MM.1S (cell line): Measurements from ENCODE around the gene CDK5RAP1.

Experiments
- DNase-seq: peaks from one replicate; pipeline ENCODE4 v3.0.0-alpha.2; 2015
- H2AFZ ChIP-seq: fragments of 300-600 bp; sonication (generic); 2 replicates; pipeline ENCODE4 v1.6.0; 2016; ENCODE audit warnings: antibody characterized with exemption, low read length
- H3F3A ChIP-seq: fragments of 300-600 bp; sonication (generic); 2 replicates; pipeline ENCODE4 v1.6.1; 2016; ENCODE audit warnings: mild to moderate bottlenecking, antibody characterized with exemption, low read length, moderate library complexity, mixed read lengths; ENCODE audit not compliant: insufficient read depth
- H3K27ac ChIP-seq: fragments of 300-600 bp; sonication (generic); 2 replicates; pipeline ENCODE4 v1.5.1; 2016; ENCODE audit warnings: mild to moderate bottlenecking, low read length
- H3K27me3 ChIP-seq: fragments of 300-600 bp; sonication (generic); replicated peaks from 2 replicates; pipeline ENCODE4 v1.6.0; 2016; ENCODE audit warnings: low read length; ENCODE audit not compliant: insufficient read depth
- H3K36me3 ChIP-seq: fragments of 300-600 bp; sonication (generic); replicated peaks from 2 replicates; pipeline ENCODE4 v1.6.1; 2016; ENCODE audit warnings: mild to moderate bottlenecking, low read length, mixed read lengths; ENCODE audit not compliant: insufficient read depth
- H3K4me1 ChIP-seq: fragments of 300-600 bp; sonication (generic); 2 replicates; pipeline ENCODE4 v1.6.1; 2016; ENCODE audit warnings: low read length, mixed read lengths
- H3K4me2 ChIP-seq: fragments of 300-600 bp; sonication (generic); 2 replicates; pipeline ENCODE4 v1.6.0; 2016; ENCODE audit warnings: low read depth, low read length
- H3K4me3 ChIP-seq: fragments of 300-600 bp; sonication (generic); 2 replicates; pipeline ENCODE4 v1.5.1; 2016; ENCODE audit warnings: low read length, mixed read lengths
- H3K79me2 ChIP-seq: fragments of 300-600 bp; sonication (generic); 2 replicates; pipeline ENCODE4 v1.6.1; 2016; ENCODE audit warnings: mixed run types, low read length, mixed read lengths
- H3K9ac ChIP-seq: fragments of 300-600 bp; sonication (generic); 2 replicates; pipeline ENCODE4 v1.6.1; 2016; ENCODE audit warnings: low read length, mixed read lengths
- H3K9me2 ChIP-seq: fragments of 300-600 bp; sonication (generic); replicated peaks from 2 replicates; pipeline ENCODE4 v1.6.1; 2016; ENCODE audit warnings: mild to moderate bottlenecking, low read length, mixed read lengths; ENCODE audit not compliant: insufficient read depth
- H3K9me3 ChIP-seq: fragments of 300-600 bp; sonication (generic); replicated peaks from 2 replicates; pipeline ENCODE4 v1.6.1; 2016; ENCODE audit warnings: mild to moderate bottlenecking, low read length, mixed read lengths; ENCODE audit not compliant: insufficient read depth
- H4K20me1 ChIP-seq: fragments of 300-600 bp; sonication (generic); 2 replicates; pipeline ENCODE4 v1.6.1; 2016; ENCODE audit warnings: mild to moderate bottlenecking, low read length, moderate library complexity, mixed read lengths; ENCODE audit not compliant: insufficient read depth
- CTCF ChIP-seq: fragments of 300-600 bp; sonication (generic); IDR thresholded peaks from 2 replicates; pipeline ENCODE4 v1.5.1; 2016; ENCODE audit warnings: antibody characterized with exemption, low read length, mixed read lengths
- EZH2 ChIP-seq: fragments of 300-600 bp; sonication (generic); optimal IDR thresholded peaks from 2 replicates; pipeline ENCODE3; 2017; ENCODE audit warnings: low read depth, mild to moderate bottlenecking, antibody characterized with exemption, low read length, mixed read lengths
- EZH2phosphoT487 ChIP-seq: fragments of 300-600 bp; sonication (generic); IDR thresholded peaks from 2 replicates; pipeline ENCODE4 v1.6.1; 2018; ENCODE audit warnings: antibody characterized with exemption, low read length

The CDK5RAP1 gene

GRCh38 chr20:33444797-33445560 lies 43.7 kb upstream of the CDK5RAP1 start:
- H3K4me2 ChIP-seq = peak overlapping the region; percentile 83
- H3K27ac ChIP-seq = no peak overlapping the region
- peaks cover 12% of the 10 kb centered on the region; the same call in 1 of the 2 replicates for H3K4me1 ChIP-seq
- H3K36me3 ChIP-seq = no peaks in the 10 kb centered on the region
- H3K9me2 ChIP-seq = no peaks in the 10 kb centered on the region
- no peaks in the 10 kb centered on the region for H3K79me2 ChIP-seq
- H3K27me3 ChIP-seq = no peaks in the 10 kb centered on the region
- peak overlapping the region; percentile 71 for H3K4me3 ChIP-seq
- no peak for TF ChIP-seq EZH2phosphoT487
- TF ChIP-seq CTCF = peak; percentile 59
- peak; percentile 52 for DNase-seq
- H2AFZ ChIP-seq = peak overlapping the region; percentile 53
- peaks cover 9% of the 10 kb centered on the region; the same call in 1 of the 2 replicates for H3F3A ChIP-seq
- no peak overlapping the region for H3K9ac ChIP-seq
- no peaks in the 10 kb centered on the region for H4K20me1 ChIP-seq
- H3K9me3 ChIP-seq = no peaks in the 10 kb centered on the region

- peak; percentile 93 for DNase-seq
- Histone ChIP-seq H3K9me3 (no peaks in the 10 kb centered on the region), H3K27me3 (no peaks in the 10 kb centered on the region), H3K4me3 (peak within 1 kb of the TSS; percentile 71), H2AFZ (peak within 1 kb of the TSS; percentile 79), H3K4me1 (peaks cover 14% of the 10 kb centered on the region; the same call in 1 of the 2 replicates), H4K20me1 (no peaks in the 10 kb centered on the region), H3K4me2 (peak within 1 kb of the TSS; percentile 83), H3K27ac (peak within 1 kb of the TSS; percentile 56; the same call in 1 of the 2 replicates), H3K36me3 (no peaks in the 10 kb centered on the region), H3K9me2 (no peaks in the 10 kb centered on the region), H3F3A (peaks cover 9% of the 10 kb centered on the region; the same call in 1 of the 2 replicates), H3K79me2 (no peaks in the 10 kb centered on the region), H3K9ac (peak within 1 kb of the TSS; percentile 37; the same call in 1 of the 2 replicates)
- TF ChIP-seq EZH2phosphoT487 (no peak), EZH2 (no peak), CTCF (no peak)
Observed at GRCh38 chr20:33443512-33444239, 42.4 kb upstream of the CDK5RAP1 start, which contains the start of gene SNTA1. SNTA1 (minus strand) TSS chr20:33443763; CDS start chr20:33443620, 143 bp downstream.

- Histone ChIP-seq H3K4me2 (peak overlapping the region; percentile 73), H3K4me1 (peaks cover 18% of the 10 kb centered on the region; the same call in 1 of the 2 replicates), H2AFZ (0 out of 2 replicates have a peak overlapping the region, but pooled peaks have one; percentile 14), H3K9me2 (no peaks in the 10 kb centered on the region), H4K20me1 (no peaks in the 10 kb centered on the region), H3K9me3 (no peaks in the 10 kb centered on the region), H3K27me3 (no peaks in the 10 kb centered on the region), H3K36me3 (no peaks in the 10 kb centered on the region), H3K9ac (no peak overlapping the region), H3K27ac (no peak overlapping the region), H3K4me3 (peak overlapping the region; percentile 44), H3K79me2 (no peaks in the 10 kb centered on the region), H3F3A (peaks cover 9% of the 10 kb centered on the region; the same call in 1 of the 2 replicates)
- peak; percentile 22 for DNase-seq
- TF ChIP-seq EZH2phosphoT487 = no peak
- no peak for TF ChIP-seq EZH2
- no peak for TF ChIP-seq CTCF
Observed at GRCh38 chr20:33443006-33443511, 41.7 kb upstream of the CDK5RAP1 start.
